ENCODE data around the gene CALML5. TPM values are rescaled to one million over a fixed set of nuclear protein-coding genes. Genes with fewer than 3 reads are reported as not detected.

Gene CALML5
- polyA plus RNA-seq, 1 of the 3 experiments (the other 2 are of a cell fraction) = not detected

GRCh38 chr10:5468262-5469106 lies 30.9 kb downstream of the CALML5 start:
- CTCF ChIA-PET = interaction anchor here (2.8 kb wide), 1 partner anchor 27 kb away, joined by 11 read pairs; no protein-coding TSS in a partner anchor
- H3K36me3 ChIP-seq (replicated peaks in 1 of 2; ENCODE audit: control insufficient read depth in 1 of 2, insufficient read depth in 2 of 2, low read length in 1 of 2) = no peaks in the 10 kb centered on the region
- TF ChIP-seq GABPA (IDR thresholded peaks at IDR 0.05; ENCODE audit: low read depth) (no peak), RAD21 (IDR thresholded peaks at IDR 0.05; ENCODE audit: low read length) (no peak), EZH2phosphoT487 (IDR thresholded peaks at IDR 0.05; ENCODE audit: borderline replicate concordance, low read depth) (no peak)
- TF ChIP-seq, protein P1, sequence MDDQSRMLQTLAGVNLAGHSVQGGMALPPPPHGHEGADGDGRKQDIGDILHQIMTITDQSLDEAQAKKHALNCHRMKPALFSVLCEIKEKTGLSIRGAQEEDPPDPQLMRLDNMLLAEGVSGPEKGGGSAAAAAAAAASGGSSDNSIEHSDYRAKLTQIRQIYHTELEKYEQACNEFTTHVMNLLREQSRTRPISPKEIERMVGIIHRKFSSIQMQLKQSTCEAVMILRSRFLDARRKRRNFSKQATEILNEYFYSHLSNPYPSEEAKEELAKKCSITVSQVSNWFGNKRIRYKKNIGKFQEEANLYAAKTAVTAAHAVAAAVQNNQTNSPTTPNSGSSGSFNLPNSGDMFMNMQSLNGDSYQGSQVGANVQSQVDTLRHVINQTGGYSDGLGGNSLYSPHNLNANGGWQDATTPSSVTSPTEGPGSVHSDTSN (IDR thresholded peaks at IDR 0.05) = no peak
- no peak for DNase-seq
- H3K27ac ChIP-seq (ENCODE audit: low read depth in 2 of 2, low read length in 1 of 2) = no peak overlapping the region
- no peak overlapping the region for H3K4me2 ChIP-seq
- POLR2A ChIA-PET = no interaction called here
- H3F3A ChIP-seq (replicated peaks; ENCODE audit: insufficient read depth) = no peaks in the 10 kb centered on the region
- no peak overlapping the region for H2AFZ ChIP-seq (ENCODE audit: low read depth)
- H3K9me3 ChIP-seq = no peaks in the 10 kb centered on the region
- no peak overlapping the region for H3K9ac ChIP-seq
- peaks cover 0 to 8% of the 10 kb centered on the region in 2 experiments; a peak in 1 of 4 replicates for H3K4me1 ChIP-seq (ENCODE audit: control insufficient read depth in 1 of 2, insufficient read depth in 2 of 2, low read depth in 1 of 2, low read length in 1 of 2)
- no peaks in the 10 kb centered on the region for H4K20me1 ChIP-seq (ENCODE audit: insufficient read depth)
- H3K4me3 ChIP-seq (ENCODE audit: low read depth in 2 of 2, low read length in 1 of 2) = no peak overlapping the region
- H3K79me2 ChIP-seq (ENCODE audit: insufficient read depth) = no peaks in the 10 kb centered on the region
- H3K9me2 ChIP-seq = no peaks in the 10 kb centered on the region
- WGBS (ENCODE audit: low lambda C conversion rate) = 54% methylated on average over 6 of the region's 8 CpGs
- H3K27me3 ChIP-seq (ENCODE audit: insufficient read depth) = no peaks in the 10 kb centered on the region

DNA sequence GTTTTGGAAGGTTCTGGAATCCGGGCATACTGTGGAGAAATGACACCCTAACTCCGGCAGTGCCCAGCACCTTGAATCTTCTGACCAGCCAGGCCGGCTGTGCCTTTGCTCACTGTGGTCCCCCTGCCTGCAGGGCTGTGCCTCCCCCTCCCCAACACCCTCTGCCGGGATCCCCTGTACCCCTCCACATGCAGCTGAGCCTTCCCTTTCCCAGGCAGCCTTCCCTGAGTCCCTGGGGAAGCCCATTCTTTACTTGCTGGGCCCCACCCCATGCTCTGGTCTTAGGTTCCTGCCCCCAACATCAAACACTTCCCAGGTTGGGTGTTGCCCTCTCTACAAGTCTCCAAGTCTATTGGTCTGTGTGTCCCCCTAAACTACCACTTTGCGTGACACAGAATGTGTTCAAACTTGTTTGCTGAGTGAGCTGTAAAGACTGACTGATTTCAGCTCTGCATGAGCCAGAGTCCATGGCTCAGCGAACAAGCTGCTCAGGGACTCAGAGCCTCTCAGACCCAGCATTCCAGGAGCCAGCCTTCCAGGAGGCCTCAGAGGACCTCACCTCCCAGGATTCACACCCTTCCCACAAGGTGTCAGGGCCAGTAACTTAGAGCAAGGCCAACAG lies 31.6 kb downstream of the CALML5 start:
- no peaks in the 10 kb centered on the region for H4K20me1 ChIP-seq (ENCODE audit: insufficient read depth)
- no peak overlapping the region for H3K27ac ChIP-seq (ENCODE audit: low read depth in 2 of 2, low read length in 1 of 2)
- WGBS (ENCODE audit: low lambda C conversion rate) = 78% methylated on average over 4 of the region's 6 CpGs
- no peak overlapping the region for H2AFZ ChIP-seq (ENCODE audit: low read depth)
- CTCF ChIA-PET = interaction anchor here (1.1 to 2.8 kb wide), 3 partner anchors 26 to 162 kb away, joined by 3 to 11 read pairs (median 4); no protein-coding TSS in a partner anchor
- H3K9me2 ChIP-seq = no peaks in the 10 kb centered on the region
- POLR2A ChIA-PET = no interaction called here
- H3K9me3 ChIP-seq = no peaks in the 10 kb centered on the region
- TF ChIP-seq TCF12 (IDR thresholded peaks at IDR 0.05) = no peak
- no peak for TF ChIP-seq NFIC (IDR thresholded peaks at IDR 0.05; ENCODE audit: borderline replicate concordance)
- no peak for TF ChIP-seq RFX5 (IDR thresholded peaks at IDR 0.05; ENCODE audit: low read length)
- no peak for TF ChIP-seq SMC3 (IDR thresholded peaks at IDR 0.05; ENCODE audit: low read depth, low read length)
- H3K4me2 ChIP-seq = no peak overlapping the region
- no peak overlapping the region for H3K4me3 ChIP-seq (ENCODE audit: low read depth in 2 of 2, low read length in 1 of 2)
- H3K9ac ChIP-seq = no peak overlapping the region
- no peaks in the 10 kb centered on the region for H3K36me3 ChIP-seq (replicated peaks in 1 of 2; ENCODE audit: control insufficient read depth in 1 of 2, insufficient read depth in 2 of 2, low read length in 1 of 2)
- H3K27me3 ChIP-seq (ENCODE audit: insufficient read depth) = no peaks in the 10 kb centered on the region
- no peaks in the 10 kb centered on the region for H3F3A ChIP-seq (replicated peaks; ENCODE audit: insufficient read depth)
- no peaks in the 10 kb centered on the region for H3K79me2 ChIP-seq (ENCODE audit: insufficient read depth)
- H3K4me1 ChIP-seq (ENCODE audit: control insufficient read depth in 1 of 2, insufficient read depth in 2 of 2, low read depth in 1 of 2, low read length in 1 of 2) = peaks cover 0 to 8% of the 10 kb centered on the region in 2 experiments; a peak in 1 of 4 replicates
- no peak for DNase-seq

DNA sequence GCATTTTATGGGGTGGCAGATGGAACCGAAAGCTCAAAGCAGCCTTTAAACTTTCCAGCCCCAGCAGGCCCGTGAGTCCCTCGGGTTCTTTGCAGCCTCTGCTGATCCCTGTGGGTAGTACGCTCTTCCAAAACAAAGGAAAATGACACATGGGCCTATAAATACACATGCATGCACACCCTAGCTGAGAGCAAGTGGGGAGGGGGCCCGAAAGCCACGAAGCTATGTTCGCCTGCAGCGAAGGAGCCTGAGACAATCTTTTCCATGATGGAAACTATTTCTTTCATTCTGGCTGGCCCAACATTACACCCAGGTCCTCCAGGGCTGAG lies 32.2 kb downstream of the CALML5 start:
- H3F3A ChIP-seq (replicated peaks; ENCODE audit: insufficient read depth) = no peaks in the 10 kb centered on the region
- peaks cover 0 to 8% of the 10 kb centered on the region in 2 experiments; a peak in 1 of 4 replicates for H3K4me1 ChIP-seq (ENCODE audit: control insufficient read depth in 1 of 2, insufficient read depth in 2 of 2, low read depth in 1 of 2, low read length in 1 of 2)
- no peak overlapping the region for H3K9ac ChIP-seq
- H3K36me3 ChIP-seq (replicated peaks in 1 of 2; ENCODE audit: control insufficient read depth in 1 of 2, insufficient read depth in 2 of 2, low read length in 1 of 2) = no peaks in the 10 kb centered on the region
- DNase-seq = no peak
- no peaks in the 10 kb centered on the region for H3K79me2 ChIP-seq (ENCODE audit: insufficient read depth)
- H3K9me3 ChIP-seq = no peaks in the 10 kb centered on the region
- TF ChIP-seq TEAD4 (IDR thresholded peaks at IDR 0.05; ENCODE audit: borderline replicate concordance, insufficient read depth) (no peak), SMC3 (IDR thresholded peaks at IDR 0.05; ENCODE audit: low read depth, low read length) (no peak), RFX5 (IDR thresholded peaks at IDR 0.05; ENCODE audit: low read length) (no peak)
- TF ChIP-seq, protein P2, sequence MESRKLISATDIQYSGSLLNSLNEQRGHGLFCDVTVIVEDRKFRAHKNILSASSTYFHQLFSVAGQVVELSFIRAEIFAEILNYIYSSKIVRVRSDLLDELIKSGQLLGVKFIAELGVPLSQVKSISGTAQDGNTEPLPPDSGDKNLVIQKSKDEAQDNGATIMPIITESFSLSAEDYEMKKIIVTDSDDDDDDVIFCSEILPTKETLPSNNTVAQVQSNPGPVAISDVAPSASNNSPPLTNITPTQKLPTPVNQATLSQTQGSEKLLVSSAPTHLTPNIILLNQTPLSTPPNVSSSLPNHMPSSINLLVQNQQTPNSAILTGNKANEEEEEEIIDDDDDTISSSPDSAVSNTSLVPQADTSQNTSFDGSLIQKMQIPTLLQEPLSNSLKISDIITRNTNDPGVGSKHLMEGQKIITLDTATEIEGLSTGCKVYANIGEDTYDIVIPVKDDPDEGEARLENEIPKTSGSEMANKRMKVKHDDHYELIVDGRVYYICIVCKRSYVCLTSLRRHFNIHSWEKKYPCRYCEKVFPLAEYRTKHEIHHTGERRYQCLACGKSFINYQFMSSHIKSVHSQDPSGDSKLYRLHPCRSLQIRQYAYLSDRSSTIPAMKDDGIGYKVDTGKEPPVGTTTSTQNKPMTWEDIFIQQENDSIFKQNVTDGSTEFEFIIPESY (IDR thresholded peaks at IDR 0.05; ENCODE audit: borderline replicate concordance, low read depth) = no peak
- no peak overlapping the region for H3K4me3 ChIP-seq (ENCODE audit: low read depth in 2 of 2, low read length in 1 of 2)
- WGBS (ENCODE audit: low lambda C conversion rate) = 69% methylated on average over 8 of the region's 8 CpGs
- no peaks in the 10 kb centered on the region for H3K9me2 ChIP-seq
- no peaks in the 10 kb centered on the region for H3K27me3 ChIP-seq (ENCODE audit: insufficient read depth)
- no peak overlapping the region for H3K4me2 ChIP-seq
- no peaks in the 10 kb centered on the region for H4K20me1 ChIP-seq (ENCODE audit: insufficient read depth)
- POLR2A ChIA-PET = no interaction called here
- CTCF ChIA-PET = interaction anchor here (1.1 to 2.8 kb wide), 3 partner anchors 25 to 163 kb away, joined by 3 to 11 read pairs (median 4); no protein-coding TSS in a partner anchor
- no peak overlapping the region for H2AFZ ChIP-seq (ENCODE audit: low read depth)
- no peak overlapping the region for H3K27ac ChIP-seq (ENCODE audit: low read depth in 2 of 2, low read length in 1 of 2)

Measured in SK-N-SH (cell line).